Thyroid gland (tissue), 4 donors: ENCODE measurements around the gene MAD1L1.

Experiments used
- POLR2A ChIP-seq, 2 donors: fragments of 450-650 bp; IDR thresholded peaks; one replicate each; pipeline ENCODE4 v1.6.1; 2017; ENCODE audit warnings: antibody characterized with exemption in 2 of 2, mild to moderate bottlenecking in 2 of 2, moderate library complexity in 1 of 2
- TF ChIP-seq, protein P1 (sequence below), 6 experiments: fragments of 200-600 bp in 3 of 6; fragments of 450-650 bp in 3 of 6; sonication (generic) in 3 of 6; IDR thresholded peaks; one replicate each; pipeline ENCODE4 v1.5.1; 2016 to 2019; ENCODE audit warnings: antibody characterized with exemption in 6 of 6, mild to moderate bottlenecking in 2 of 6, inconsistent platforms in 1 of 6, moderate library complexity in 1 of 6

DNA sequence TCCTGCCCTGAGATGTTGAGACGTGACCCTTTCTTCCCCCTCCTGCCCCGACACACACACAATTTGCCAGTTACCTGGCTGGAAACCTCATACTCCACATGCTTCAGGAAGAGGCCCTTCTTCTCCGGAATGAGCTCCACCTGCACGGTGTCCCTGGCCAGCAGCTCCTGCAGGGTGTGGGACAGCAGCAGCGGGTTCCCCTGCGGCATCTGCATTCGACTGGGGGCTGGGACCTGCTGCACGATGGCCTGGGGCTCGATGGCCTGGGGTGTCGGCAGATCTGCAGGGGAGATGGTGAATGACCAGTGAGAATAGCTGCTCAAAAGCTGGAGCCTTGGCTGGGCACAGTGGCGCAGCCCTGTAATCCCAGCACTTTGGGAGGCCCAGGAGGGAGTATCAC is 45.3 kb upstream of the MAD1L1 start:
- TF ChIP-seq, protein P1, sequence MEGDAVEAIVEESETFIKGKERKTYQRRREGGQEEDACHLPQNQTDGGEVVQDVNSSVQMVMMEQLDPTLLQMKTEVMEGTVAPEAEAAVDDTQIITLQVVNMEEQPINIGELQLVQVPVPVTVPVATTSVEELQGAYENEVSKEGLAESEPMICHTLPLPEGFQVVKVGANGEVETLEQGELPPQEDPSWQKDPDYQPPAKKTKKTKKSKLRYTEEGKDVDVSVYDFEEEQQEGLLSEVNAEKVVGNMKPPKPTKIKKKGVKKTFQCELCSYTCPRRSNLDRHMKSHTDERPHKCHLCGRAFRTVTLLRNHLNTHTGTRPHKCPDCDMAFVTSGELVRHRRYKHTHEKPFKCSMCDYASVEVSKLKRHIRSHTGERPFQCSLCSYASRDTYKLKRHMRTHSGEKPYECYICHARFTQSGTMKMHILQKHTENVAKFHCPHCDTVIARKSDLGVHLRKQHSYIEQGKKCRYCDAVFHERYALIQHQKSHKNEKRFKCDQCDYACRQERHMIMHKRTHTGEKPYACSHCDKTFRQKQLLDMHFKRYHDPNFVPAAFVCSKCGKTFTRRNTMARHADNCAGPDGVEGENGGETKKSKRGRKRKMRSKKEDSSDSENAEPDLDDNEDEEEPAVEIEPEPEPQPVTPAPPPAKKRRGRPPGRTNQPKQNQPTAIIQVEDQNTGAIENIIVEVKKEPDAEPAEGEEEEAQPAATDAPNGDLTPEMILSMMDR (IDR thresholded peaks at IDR 0.05), result no peak
- TF ChIP-seq POLR2A (IDR thresholded peaks at IDR 0.05), result no peak
